Fibroblast of pulmonary artery (primary cell): Measurements from ENCODE around the gene LRRC32.

ENCODE experiments used
- DNase-seq: peaks from one replicate; pipeline ENCODE4 v3.0.0-alpha.2; 2010; ENCODE audit warnings: low read depth
- H3K4me3 ChIP-seq: replicated peaks from 2 replicates; pipeline ENCODE4 v1.5.1; 2011; ENCODE audit warnings: low read depth, mild to moderate bottlenecking, control low read depth, low read length, moderate library complexity
- TF ChIP-seq, protein P1 (sequence below): IDR thresholded peaks from 2 replicates; pipeline ENCODE4 v1.5.1; 2011; ENCODE audit warnings: mild to moderate bottlenecking, control low read depth, low read length, inconsistent platforms; ENCODE audit errors: missing control alignments

Gene LRRC32

DNA sequence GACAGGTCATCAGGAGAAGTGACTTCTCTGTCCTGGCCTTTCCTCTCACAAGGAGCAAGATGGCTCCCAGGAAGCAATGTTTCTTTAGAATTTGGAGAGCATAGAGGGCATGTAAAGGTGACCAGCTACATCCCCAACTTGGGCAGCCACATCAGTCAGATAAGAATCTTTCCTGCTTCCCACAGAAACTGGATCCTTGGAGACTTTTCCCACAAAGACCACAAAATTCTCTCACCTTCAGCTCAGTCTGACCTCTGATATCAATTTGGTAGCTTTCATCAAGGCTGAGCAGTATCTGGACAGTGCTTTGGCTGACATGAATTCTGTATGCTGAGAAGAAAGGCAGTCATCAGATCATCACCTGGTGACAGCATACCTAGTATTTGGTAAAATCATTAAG, 23.3 kb upstream of the LRRC32 start:
- no peak overlapping the region for H3K4me3 ChIP-seq
- DNase-seq = no peak
- TF ChIP-seq, protein P1, sequence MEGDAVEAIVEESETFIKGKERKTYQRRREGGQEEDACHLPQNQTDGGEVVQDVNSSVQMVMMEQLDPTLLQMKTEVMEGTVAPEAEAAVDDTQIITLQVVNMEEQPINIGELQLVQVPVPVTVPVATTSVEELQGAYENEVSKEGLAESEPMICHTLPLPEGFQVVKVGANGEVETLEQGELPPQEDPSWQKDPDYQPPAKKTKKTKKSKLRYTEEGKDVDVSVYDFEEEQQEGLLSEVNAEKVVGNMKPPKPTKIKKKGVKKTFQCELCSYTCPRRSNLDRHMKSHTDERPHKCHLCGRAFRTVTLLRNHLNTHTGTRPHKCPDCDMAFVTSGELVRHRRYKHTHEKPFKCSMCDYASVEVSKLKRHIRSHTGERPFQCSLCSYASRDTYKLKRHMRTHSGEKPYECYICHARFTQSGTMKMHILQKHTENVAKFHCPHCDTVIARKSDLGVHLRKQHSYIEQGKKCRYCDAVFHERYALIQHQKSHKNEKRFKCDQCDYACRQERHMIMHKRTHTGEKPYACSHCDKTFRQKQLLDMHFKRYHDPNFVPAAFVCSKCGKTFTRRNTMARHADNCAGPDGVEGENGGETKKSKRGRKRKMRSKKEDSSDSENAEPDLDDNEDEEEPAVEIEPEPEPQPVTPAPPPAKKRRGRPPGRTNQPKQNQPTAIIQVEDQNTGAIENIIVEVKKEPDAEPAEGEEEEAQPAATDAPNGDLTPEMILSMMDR = no peak

DNA sequence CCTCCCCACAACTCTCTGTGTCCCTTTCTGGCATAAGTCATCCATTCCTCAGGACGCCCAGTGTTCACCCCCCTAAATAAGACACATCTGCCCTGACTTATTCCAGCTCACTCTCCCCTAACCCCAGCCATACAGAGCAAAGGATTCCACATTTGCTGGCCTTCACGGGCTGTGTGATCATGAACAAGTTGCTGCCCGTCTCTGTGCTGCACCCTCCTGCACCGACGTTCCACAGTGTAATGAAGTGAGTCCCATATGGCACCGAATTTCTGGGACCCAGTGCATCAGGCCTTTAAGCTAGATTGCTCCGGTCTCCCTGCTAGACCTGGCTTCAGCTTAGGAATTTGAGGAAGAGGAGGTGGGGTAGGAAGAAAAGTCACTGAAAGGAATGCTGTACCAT, 22.4 kb upstream of the LRRC32 start:
- no peak for DNase-seq
- TF ChIP-seq, protein P1 = no peak
- H3K4me3 ChIP-seq = no peak overlapping the region

DNA sequence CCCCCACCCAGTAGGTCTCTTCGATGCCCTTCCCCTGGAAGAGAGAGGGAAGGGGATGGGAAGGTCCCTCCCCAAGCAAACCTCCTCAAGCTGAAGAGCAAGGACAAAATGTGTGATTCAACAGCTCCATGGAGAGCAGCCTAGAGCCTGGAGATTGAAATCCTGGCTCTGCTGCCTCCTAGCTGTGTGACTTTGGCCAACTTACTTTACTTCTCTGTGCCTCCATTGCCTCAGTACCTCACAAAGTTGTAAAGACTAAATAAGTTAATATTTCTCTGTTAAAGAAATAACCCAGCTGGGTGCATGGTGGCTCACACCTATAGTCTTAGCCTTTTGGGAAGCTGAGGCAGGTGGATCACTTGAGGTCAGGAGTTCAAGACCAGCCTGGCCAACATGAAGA, 21.1 kb upstream of the LRRC32 start:
- TF ChIP-seq, protein P1 = no peak
- H3K4me3 ChIP-seq = no peak overlapping the region
- DNase-seq = no peak

DNA sequence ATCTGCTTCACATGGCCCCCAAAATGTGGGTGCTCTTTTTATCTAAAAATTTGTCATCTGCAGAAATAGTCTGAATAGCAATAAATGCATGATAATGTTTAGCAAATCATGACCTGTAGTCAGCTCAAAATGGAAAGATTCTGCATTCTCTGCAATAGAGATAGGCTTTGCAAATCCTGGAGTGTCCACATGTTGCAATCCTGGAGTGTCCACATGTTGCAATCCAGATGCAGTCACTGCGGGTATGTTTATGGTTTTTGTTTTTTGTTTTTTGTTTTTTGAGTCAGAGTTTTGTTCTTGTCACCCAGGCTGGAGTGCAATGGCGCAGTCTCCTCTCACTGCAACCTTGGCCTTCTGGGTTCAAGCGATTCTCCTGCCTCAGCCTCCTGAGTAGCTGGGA, 20.2 kb upstream of the LRRC32 start:
- TF ChIP-seq, protein P1 = no peak
- peak; percentile 90 for DNase-seq
- no peak overlapping the region for H3K4me3 ChIP-seq

DNA sequence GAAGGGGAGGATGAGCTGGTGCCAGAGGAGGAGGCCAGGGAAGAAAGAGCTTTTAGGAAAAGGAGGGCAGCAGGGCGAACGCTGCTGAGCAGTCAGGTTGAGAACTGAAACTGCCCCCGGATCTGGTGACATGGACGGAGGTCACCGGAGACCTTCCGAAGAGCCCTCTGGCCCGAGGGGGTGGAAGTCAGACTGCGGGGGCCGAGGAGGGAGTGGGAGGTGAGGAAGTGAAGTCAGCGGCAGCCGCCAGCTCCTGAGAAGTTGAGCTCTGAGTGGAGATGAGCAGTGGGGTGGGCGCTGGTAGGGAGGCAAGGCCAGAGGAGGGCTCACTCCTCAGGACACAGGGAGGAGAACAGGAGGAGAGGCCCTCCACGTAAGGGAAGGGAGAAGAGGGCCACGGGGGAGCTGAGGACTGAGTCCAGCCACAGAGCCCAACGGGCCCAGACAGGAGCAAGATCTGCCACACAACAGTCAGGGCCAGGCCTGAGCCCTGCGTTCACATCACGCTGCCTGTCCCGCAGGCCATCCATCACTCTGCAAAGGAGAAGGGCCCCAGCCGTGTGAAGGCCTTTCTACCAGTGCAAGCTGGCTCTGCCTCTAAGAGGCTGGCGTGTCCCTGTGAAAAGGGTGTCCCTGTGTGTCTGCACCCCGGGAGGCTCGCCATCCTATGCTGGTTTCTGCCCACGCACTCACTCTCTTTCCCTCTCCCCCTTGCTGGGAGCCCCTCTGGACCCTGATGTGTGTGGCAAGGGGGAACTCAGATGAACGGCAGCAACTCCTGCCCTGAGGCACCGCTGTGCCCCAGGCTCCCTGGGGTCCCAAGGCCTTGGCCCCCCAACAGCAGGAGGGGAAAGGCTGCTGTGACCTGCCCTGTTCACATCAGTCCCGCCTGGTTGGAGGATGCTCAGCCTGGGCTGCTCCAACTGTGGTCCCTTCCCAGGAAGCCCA, 19.0 kb upstream of the LRRC32 start:
- DNase-seq = peak; percentile 24
- no peak overlapping the region for H3K4me3 ChIP-seq
- TF ChIP-seq, protein P1 = no peak

DNA sequence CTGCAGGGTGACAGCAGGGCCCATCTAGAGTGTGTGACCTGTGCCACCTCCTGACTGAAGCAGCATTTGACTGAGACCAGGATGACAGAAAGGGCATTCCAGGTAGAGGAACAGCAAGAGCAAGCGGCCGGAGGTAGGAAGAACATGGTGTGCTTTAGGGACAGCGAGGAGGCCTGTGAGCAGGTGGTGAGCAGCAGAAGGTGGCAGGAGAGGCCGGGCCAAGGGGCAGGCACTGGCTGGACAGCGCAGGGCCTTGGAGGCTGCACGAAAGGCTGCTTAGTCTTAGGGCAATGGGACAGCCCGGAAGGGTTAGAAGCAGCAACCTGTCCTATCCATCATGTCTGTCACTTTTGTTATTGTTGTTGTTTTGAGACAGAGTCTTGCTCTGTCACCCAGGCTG, 17.6 kb upstream of the LRRC32 start:
- no peak overlapping the region for H3K4me3 ChIP-seq
- no peak for DNase-seq
- TF ChIP-seq, protein P1 = no peak
